MCF 10A (cell line): ENCODE data around the gene B4GALT5. TPM values are rescaled to one million over a fixed set of nuclear protein-coding genes. Genes with fewer than 3 reads are reported as not detected.

Experiments
- BruUV-seq: library from RNA; stranded (reverse); fragments of 400-500 nt; replicated peaks from 2 replicates; lab custom pipeline; 2021; lab: Mats Ljungman, UMichigan
- CTCF ChIA-PET: fragments of 300-600 bp; sonication (Branson Sonifier 250); formaldehyde crosslinking; extraction: SDS; loops from one replicate; lab custom pipeline; 2021; ENCODE audit warnings: antibody characterized with exemption, inconsistent platforms; lab: Yijun Ruan, JAX
- POLR2A ChIA-PET: fragments of 300-600, 350-650 bp; sonication (Branson Sonifier 250); formaldehyde crosslinking; extraction: SDS; loops from one replicate; lab custom pipeline; 2020; ENCODE audit warnings: antibody characterized with exemption, inconsistent platforms; lab: Yijun Ruan, JAX
- DNase-seq: peaks from one replicate; pipeline ENCODE4 v3.0.0-alpha.2; 2018; ENCODE audit not compliant: unreplicated experiment
- H3K27ac Mint-ChIP-seq: one replicate; pipeline ENCODE4 v1.8.0; 2022; ENCODE audit warnings: mild to moderate bottlenecking, low read depth, mixed read lengths; ENCODE audit not compliant: unreplicated experiment
- H3K27me3 Mint-ChIP-seq: one replicate; pipeline ENCODE4 v1.8.0; 2022; ENCODE audit warnings: mixed read lengths; ENCODE audit not compliant: insufficient read depth, unreplicated experiment
- H3K36me3 Mint-ChIP-seq: one replicate; pipeline ENCODE4 v1.8.0; 2022; ENCODE audit warnings: mild to moderate bottlenecking, moderate library complexity, mixed read lengths; ENCODE audit not compliant: insufficient read depth, unreplicated experiment
- H3K4me1 Mint-ChIP-seq: one replicate; pipeline ENCODE4 v1.8.0; 2022; ENCODE audit warnings: mixed read lengths; ENCODE audit not compliant: insufficient read depth, unreplicated experiment
- H3K4me3 Mint-ChIP-seq: one replicate; pipeline ENCODE4 v1.8.0; 2022; ENCODE audit warnings: mild to moderate bottlenecking, moderate library complexity, mixed read lengths; ENCODE audit not compliant: unreplicated experiment
- H3K9me3 Mint-ChIP-seq: one replicate; pipeline ENCODE4 v1.8.0; 2022; ENCODE audit warnings: mixed read lengths; ENCODE audit not compliant: unreplicated experiment
- intact Hi-C: fragments of 100-400 bp; cut with micrococcal nuclease; formaldehyde crosslinking; loops from 2 replicates; pipeline ENCODE4 v1.14.1; 2022
- total RNA-seq: library from RNA; stranded (reverse); gene quantifications from 2 replicates; pipeline ENCODE4 v1.2.3, GENCODE V29; 2022
- TF ChIP-seq, protein P1 (sequence below): fragments of 200-600 bp; IDR thresholded peaks from one replicate; pipeline ENCODE4 v1.8.0; 2022; ENCODE audit warnings: antibody characterized with exemption, mild to moderate bottlenecking; ENCODE audit not compliant: unreplicated experiment

Gene B4GALT5
- total RNA-seq, 1 experiment from 2014 or later, result 17.1 TPM

DNA sequence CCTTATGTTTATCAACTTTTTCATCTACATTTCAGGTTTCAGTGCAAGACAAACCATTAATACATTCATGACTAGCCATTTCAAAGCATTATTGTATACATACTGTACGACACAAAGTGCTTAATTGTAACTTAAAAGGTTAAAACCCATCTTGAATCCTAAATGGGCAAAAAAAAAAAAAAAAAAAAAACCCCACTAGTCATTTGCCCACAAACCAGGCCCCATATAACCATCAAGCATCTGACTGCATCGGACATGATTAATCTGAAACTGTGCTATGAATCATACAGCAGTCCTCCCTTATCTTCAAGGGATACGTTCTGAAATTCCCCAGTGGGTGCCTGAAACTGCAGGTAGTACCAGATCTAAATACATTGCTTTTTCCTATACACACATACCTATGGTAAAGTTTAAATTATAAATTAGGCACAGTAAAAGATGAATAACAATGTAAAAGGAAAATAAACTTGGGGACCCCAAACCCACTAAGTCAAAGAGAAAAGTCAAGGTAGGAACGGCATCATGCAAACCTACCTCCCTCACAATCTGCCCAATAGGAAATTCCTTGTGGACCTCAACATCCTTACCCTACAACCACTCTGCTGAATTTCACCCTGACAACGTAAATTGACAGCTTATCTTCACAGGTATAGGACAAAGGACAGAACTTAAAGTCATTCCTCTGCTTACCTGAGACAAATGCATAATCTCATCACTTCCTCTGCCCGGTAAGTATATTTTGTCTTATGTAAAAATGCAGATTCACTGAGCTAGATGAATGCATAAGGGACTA lies 14.3 kb downstream of the B4GALT5 start:
- Mint-ChIP-seq H3K27me3 (no peaks in the 10 kb centered on the region), H3K36me3 (peaks cover 8% of the 10 kb centered on the region), H3K4me1 (peaks cover 32% of the 10 kb centered on the region), H3K27ac (peak overlapping the region; percentile 50), H3K4me3 (no peak overlapping the region), H3K9me3 (no peaks in the 10 kb centered on the region)
- peak; percentile 64 for DNase-seq
- no TSS peak for BruUV-seq
- TF ChIP-seq, protein P1, sequence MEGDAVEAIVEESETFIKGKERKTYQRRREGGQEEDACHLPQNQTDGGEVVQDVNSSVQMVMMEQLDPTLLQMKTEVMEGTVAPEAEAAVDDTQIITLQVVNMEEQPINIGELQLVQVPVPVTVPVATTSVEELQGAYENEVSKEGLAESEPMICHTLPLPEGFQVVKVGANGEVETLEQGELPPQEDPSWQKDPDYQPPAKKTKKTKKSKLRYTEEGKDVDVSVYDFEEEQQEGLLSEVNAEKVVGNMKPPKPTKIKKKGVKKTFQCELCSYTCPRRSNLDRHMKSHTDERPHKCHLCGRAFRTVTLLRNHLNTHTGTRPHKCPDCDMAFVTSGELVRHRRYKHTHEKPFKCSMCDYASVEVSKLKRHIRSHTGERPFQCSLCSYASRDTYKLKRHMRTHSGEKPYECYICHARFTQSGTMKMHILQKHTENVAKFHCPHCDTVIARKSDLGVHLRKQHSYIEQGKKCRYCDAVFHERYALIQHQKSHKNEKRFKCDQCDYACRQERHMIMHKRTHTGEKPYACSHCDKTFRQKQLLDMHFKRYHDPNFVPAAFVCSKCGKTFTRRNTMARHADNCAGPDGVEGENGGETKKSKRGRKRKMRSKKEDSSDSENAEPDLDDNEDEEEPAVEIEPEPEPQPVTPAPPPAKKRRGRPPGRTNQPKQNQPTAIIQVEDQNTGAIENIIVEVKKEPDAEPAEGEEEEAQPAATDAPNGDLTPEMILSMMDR, result no peak
- ChIA-PET CTCF (interaction anchor here (0.6 kb wide), 1 partner anchor 13 kb away, joined by 4 read pairs; no protein-coding TSS in a partner anchor), POLR2A (interaction anchor here (1.0 to 3.0 kb wide), 10 partner anchors 9 to 147 kb away, joined by 3 to 16 read pairs (median 5); no protein-coding TSS in a partner anchor)
- intact Hi-C loops, result no loop called here

DNA sequence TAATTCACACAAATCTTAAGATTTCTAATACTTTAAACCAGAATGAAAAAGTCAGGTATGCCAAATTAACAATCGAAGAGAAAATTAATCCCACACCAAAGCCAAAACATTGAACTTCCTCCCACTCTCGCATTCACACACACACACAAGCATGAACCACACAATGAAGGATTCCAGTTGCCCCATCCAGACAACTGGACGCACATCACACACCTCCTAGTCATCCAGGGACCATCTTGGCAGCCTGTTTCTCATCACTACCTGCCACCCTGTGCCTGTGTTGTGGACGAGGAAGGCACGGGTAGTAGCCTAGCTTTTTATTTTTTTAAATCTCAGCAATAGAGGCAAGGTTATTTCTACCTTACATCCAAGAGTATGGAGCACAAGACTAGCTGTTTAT lies 15.2 kb downstream of the B4GALT5 start:
- Mint-ChIP-seq H3K27ac (no peak overlapping the region), H3K4me3 (no peak overlapping the region), H3K36me3 (peaks cover 8% of the 10 kb centered on the region), H3K4me1 (peaks cover 42% of the 10 kb centered on the region), H3K27me3 (no peaks in the 10 kb centered on the region), H3K9me3 (no peaks in the 10 kb centered on the region)
- BruUV-seq, result no TSS peak
- CTCF ChIA-PET, result interaction anchor here (1.3 kb wide), 1 partner anchor 12 kb away, joined by 3 read pairs; no protein-coding TSS in a partner anchor
- intact Hi-C loops, result no loop called here
- POLR2A ChIA-PET, result interaction anchor here (0.6 to 3.0 kb wide), 11 partner anchors 10 to 218 kb away, joined by 3 to 16 read pairs (median 5); no protein-coding TSS in a partner anchor
- DNase-seq, result no peak
- TF ChIP-seq, protein P1, result no peak

DNA sequence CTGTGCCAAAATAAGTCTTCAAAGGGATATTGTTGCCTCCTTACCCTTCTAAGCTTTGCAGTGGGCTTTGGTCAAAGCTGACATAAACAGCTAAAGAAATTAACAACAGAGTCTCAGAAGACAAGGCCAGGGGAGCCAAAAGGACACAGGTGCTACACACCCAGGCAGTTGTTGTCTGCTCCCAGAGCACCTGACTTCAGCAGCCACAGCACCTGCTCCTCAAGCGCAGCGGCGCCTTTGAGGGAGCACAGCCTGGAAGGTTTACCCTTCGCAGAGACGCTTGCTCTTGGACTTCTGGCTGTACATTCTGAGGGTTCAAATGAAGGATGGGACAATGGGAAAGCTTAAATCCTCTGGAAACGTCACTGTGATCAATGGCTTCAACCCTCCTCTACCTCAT lies 16.6 kb downstream of the B4GALT5 start:
- BruUV-seq, result no TSS peak
- no peaks in the 10 kb centered on the region for H3K9me3 Mint-ChIP-seq
- intact Hi-C loops, result no loop called here
- H3K27me3 Mint-ChIP-seq, result no peaks in the 10 kb centered on the region
- H3K4me3 Mint-ChIP-seq, result peak overlapping the region; percentile 36
- peaks cover 49% of the 10 kb centered on the region for H3K4me1 Mint-ChIP-seq
- ChIA-PET CTCF (interaction anchor here (0.7 to 1.4 kb wide), 5 partner anchors 22 to 424 kb away, joined by 3 to 4 read pairs (median 3); no protein-coding TSS in a partner anchor), POLR2A (interaction anchor here (0.7 to 8.0 kb wide), 12 partner anchors 9 to 219 kb away, joined by 3 to 71 read pairs (median 5); partner anchors contain the start of genes B4GALT5 and SLC9A8)
- peaks cover 8% of the 10 kb centered on the region for H3K36me3 Mint-ChIP-seq
- H3K27ac Mint-ChIP-seq, result peak overlapping the region; percentile 59
- TF ChIP-seq, protein P1, result no peak
- DNase-seq, result no peak

DNA sequence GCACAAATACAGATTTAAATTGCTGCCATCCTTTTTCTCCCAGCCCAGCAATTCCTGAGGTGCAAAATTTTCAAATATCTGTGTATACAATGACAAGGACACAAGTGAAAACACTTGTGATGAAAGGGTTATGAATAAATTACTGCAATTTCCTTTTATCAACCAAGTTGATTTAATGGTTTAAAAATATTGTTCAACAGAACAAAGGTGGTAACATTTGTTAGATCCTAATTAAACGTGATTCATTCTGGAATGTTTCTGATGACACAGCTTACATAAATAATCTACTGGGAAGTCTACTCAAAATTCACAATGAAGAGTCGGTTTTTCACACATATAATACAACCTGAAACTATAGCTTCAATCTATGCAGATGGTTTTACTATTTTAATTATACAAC lies 17.1 kb downstream of the B4GALT5 start:
- CTCF ChIA-PET, result interaction anchor here (0.6 to 1.4 kb wide), 5 partner anchors 22 to 149 kb away, joined by 3 to 4 read pairs (median 3); no protein-coding TSS in a partner anchor
- Mint-ChIP-seq H3K4me3 (no peak overlapping the region), H3K36me3 (peaks cover 5% of the 10 kb centered on the region), H3K4me1 (peaks cover 53% of the 10 kb centered on the region), H3K27me3 (no peaks in the 10 kb centered on the region), H3K27ac (peak overlapping the region; percentile 59), H3K9me3 (no peaks in the 10 kb centered on the region)
- intact Hi-C loops, result no loop called here
- DNase-seq, result no peak
- BruUV-seq, result no TSS peak
- POLR2A ChIA-PET, result interaction anchor here (0.7 to 8.0 kb wide), 10 partner anchors 9 to 116 kb away, joined by 3 to 71 read pairs (median 9); partner anchors contain the start of genes B4GALT5 and SLC9A8
- TF ChIP-seq, protein P1, result no peak
